IPS-20b (cell line): Measurements from ENCODE around the gene KIAA2012.

Experiments
- H3K27ac ChIP-seq: one replicate; pipeline ENCODE4 v1.5.1; 2013; ENCODE audit warnings: low read length
- H3K27me3 ChIP-seq: 2 replicates; pipeline ENCODE4 v1.6.1; 2013; ENCODE audit warnings: mild to moderate bottlenecking, low read length, inconsistent platforms; ENCODE audit not compliant: insufficient read depth
- H3K36me3 ChIP-seq: 2 replicates; pipeline ENCODE4 v1.6.1; 2013; ENCODE audit warnings: low read depth, mild to moderate bottlenecking, inconsistent platforms, low read length, moderate library complexity; ENCODE audit not compliant: insufficient read depth
- H3K4me1 ChIP-seq: 2 replicates; pipeline ENCODE4 v1.6.1; 2013; ENCODE audit warnings: mild to moderate bottlenecking, control low read depth, inconsistent platforms, low read length, moderate library complexity; ENCODE audit not compliant: insufficient read depth
- H3K4me3 ChIP-seq: 2 replicates; pipeline ENCODE4 v1.5.1; 2013; ENCODE audit warnings: mild to moderate bottlenecking, low read length, inconsistent platforms
- H3K9ac ChIP-seq: 2 replicates; pipeline ENCODE4 v1.6.1; 2013; ENCODE audit warnings: low read depth, mild to moderate bottlenecking, inconsistent platforms, low read length, moderate library complexity
- H3K9me3 ChIP-seq: 2 replicates; pipeline ENCODE4 v1.6.1; 2013; ENCODE audit warnings: mild to moderate bottlenecking, low read depth, low read length, inconsistent platforms; ENCODE audit not compliant: insufficient read depth

The KIAA2012 gene

GRCh38 chr2:202091476-202091875 lies 18.4 kb downstream of the KIAA2012 start:
- Histone ChIP-seq H3K9me3 (no peaks in the 10 kb centered on the region), H3K36me3 (no peaks in the 10 kb centered on the region), H3K9ac (no peak overlapping the region), H3K4me3 (no peak overlapping the region), H3K27ac (no peak overlapping the region), H3K4me1 (peaks cover 3% of the 10 kb centered on the region; the same call in 1 of the 2 replicates), H3K27me3 (no peaks in the 10 kb centered on the region)

- no peak overlapping the region for H3K9ac ChIP-seq
- no peaks in the 10 kb centered on the region for H3K9me3 ChIP-seq
- H3K36me3 ChIP-seq = no peaks in the 10 kb centered on the region
- H3K27ac ChIP-seq = no peak overlapping the region
- peaks cover 3% of the 10 kb centered on the region; the same call in 1 of the 2 replicates for H3K4me1 ChIP-seq
- no peaks in the 10 kb centered on the region for H3K27me3 ChIP-seq
- H3K4me3 ChIP-seq = no peak overlapping the region
These were observed 21.5 kb downstream of the KIAA2012 start for GRCh38 chr2:202094426-202094986.

GRCh38 chr2:202095235-202095634 lies 22.2 kb downstream of the KIAA2012 start:
- H3K9ac ChIP-seq = no peak overlapping the region
- H3K27me3 ChIP-seq = no peaks in the 10 kb centered on the region
- H3K4me1 ChIP-seq = peaks cover 3% of the 10 kb centered on the region; the same call in 1 of the 2 replicates
- H3K27ac ChIP-seq = no peak overlapping the region
- no peaks in the 10 kb centered on the region for H3K9me3 ChIP-seq
- no peaks in the 10 kb centered on the region for H3K36me3 ChIP-seq
- no peak overlapping the region for H3K4me3 ChIP-seq

- Histone ChIP-seq H3K9me3 (no peaks in the 10 kb centered on the region), H3K27me3 (no peaks in the 10 kb centered on the region), H3K4me3 (no peak overlapping the region), H3K36me3 (no peaks in the 10 kb centered on the region), H3K4me1 (peaks cover 15% of the 10 kb centered on the region; the same call in 1 of the 2 replicates), H3K9ac (no peak overlapping the region), H3K27ac (no peak overlapping the region)
These were observed 23.7 kb downstream of the KIAA2012 start for GRCh38 chr2:202096736-202097135.

- H3K27ac ChIP-seq = no peak overlapping the region
- H3K4me1 ChIP-seq = peaks cover 24% of the 10 kb centered on the region; the same call in 1 of the 2 replicates
- H3K27me3 ChIP-seq = no peaks in the 10 kb centered on the region
- no peak overlapping the region for H3K4me3 ChIP-seq
- H3K9me3 ChIP-seq = no peaks in the 10 kb centered on the region
- no peaks in the 10 kb centered on the region for H3K36me3 ChIP-seq
- no peak overlapping the region for H3K9ac ChIP-seq
These were observed 25.2 kb downstream of the KIAA2012 start for GRCh38 chr2:202098291-202098690.

- Histone ChIP-seq H3K27me3 (no peaks in the 10 kb centered on the region), H3K9me3 (no peaks in the 10 kb centered on the region), H3K36me3 (no peaks in the 10 kb centered on the region), H3K4me1 (peaks cover 24% of the 10 kb centered on the region; the same call in 1 of the 2 replicates), H3K27ac (no peak overlapping the region), H3K4me3 (no peak overlapping the region), H3K9ac (no peak overlapping the region)
These were observed 26.5 kb downstream of the KIAA2012 start for GRCh38 chr2:202099515-202099914.

GRCh38 chr2:202100176-202100575 lies 27.1 kb downstream of the KIAA2012 start:
- no peaks in the 10 kb centered on the region for H3K27me3 ChIP-seq
- H3K27ac ChIP-seq = no peak overlapping the region
- H3K4me1 ChIP-seq = peaks cover 23% of the 10 kb centered on the region; the same call in 1 of the 2 replicates
- H3K9me3 ChIP-seq = no peaks in the 10 kb centered on the region
- H3K4me3 ChIP-seq = no peak overlapping the region
- H3K9ac ChIP-seq = no peak overlapping the region
- H3K36me3 ChIP-seq = no peaks in the 10 kb centered on the region

GRCh38 chr2:202101026-202101579 lies 28.0 kb downstream of the KIAA2012 start:
- no peak overlapping the region for H3K9ac ChIP-seq
- H3K27ac ChIP-seq = no peak overlapping the region
- no peak overlapping the region for H3K4me3 ChIP-seq
- H3K27me3 ChIP-seq = no peaks in the 10 kb centered on the region
- no peaks in the 10 kb centered on the region for H3K9me3 ChIP-seq
- H3K36me3 ChIP-seq = no peaks in the 10 kb centered on the region
- peaks cover 22% of the 10 kb centered on the region; the same call in 1 of the 2 replicates for H3K4me1 ChIP-seq

- Histone ChIP-seq H3K27me3 (no peaks in the 10 kb centered on the region), H3K4me3 (no peak overlapping the region), H3K4me1 (peaks cover 22% of the 10 kb centered on the region; the same call in 1 of the 2 replicates), H3K36me3 (no peaks in the 10 kb centered on the region), H3K9ac (no peak overlapping the region), H3K9me3 (no peaks in the 10 kb centered on the region), H3K27ac (no peak overlapping the region)
These were observed 29.5 kb downstream of the KIAA2012 start for GRCh38 chr2:202102425-202103000.

- Histone ChIP-seq H3K36me3 (no peaks in the 10 kb centered on the region), H3K4me1 (peaks cover 22% of the 10 kb centered on the region; the same call in 1 of the 2 replicates), H3K9me3 (no peaks in the 10 kb centered on the region), H3K27me3 (no peaks in the 10 kb centered on the region), H3K27ac (no peak overlapping the region), H3K4me3 (no peak overlapping the region), H3K9ac (no peak overlapping the region)
These were observed 31.3 kb downstream of the KIAA2012 start for GRCh38 chr2:202104286-202104870.

GRCh38 chr2:202105025-202105424 lies 32.0 kb downstream of the KIAA2012 start:
- Histone ChIP-seq H3K27me3 (no peaks in the 10 kb centered on the region), H3K9ac (no peak overlapping the region), H3K27ac (no peak overlapping the region), H3K36me3 (no peaks in the 10 kb centered on the region), H3K9me3 (no peaks in the 10 kb centered on the region), H3K4me1 (peaks cover 25% of the 10 kb centered on the region), H3K4me3 (no peak overlapping the region)

GRCh38 chr2:202108345-202108744 lies 35.3 kb downstream of the KIAA2012 start:
- no peak overlapping the region for H3K9ac ChIP-seq
- H3K4me1 ChIP-seq = peaks cover 10% of the 10 kb centered on the region
- no peaks in the 10 kb centered on the region for H3K27me3 ChIP-seq

More at GRCh38 chr2:202108345-202108744, 35.3 kb downstream of the KIAA2012 start:
- Histone ChIP-seq H3K9me3 (no peaks in the 10 kb centered on the region), H3K27ac (no peak overlapping the region), H3K4me3 (no peak overlapping the region), H3K36me3 (no peaks in the 10 kb centered on the region)
